Activated gamma-delta T cell treated with anti-CD3 and anti-CD28 coated beads, Interleukin-2, amount 50 U/mL, for 16 hours (primary cell): Measurements from ENCODE around the gene CFAP47.

Experiments
- DNase-seq: peaks from one replicate; pipeline ENCODE4 v3.0.0-alpha.2; 2020; ENCODE audit warnings: low read depth

CFAP47 gene

DNA sequence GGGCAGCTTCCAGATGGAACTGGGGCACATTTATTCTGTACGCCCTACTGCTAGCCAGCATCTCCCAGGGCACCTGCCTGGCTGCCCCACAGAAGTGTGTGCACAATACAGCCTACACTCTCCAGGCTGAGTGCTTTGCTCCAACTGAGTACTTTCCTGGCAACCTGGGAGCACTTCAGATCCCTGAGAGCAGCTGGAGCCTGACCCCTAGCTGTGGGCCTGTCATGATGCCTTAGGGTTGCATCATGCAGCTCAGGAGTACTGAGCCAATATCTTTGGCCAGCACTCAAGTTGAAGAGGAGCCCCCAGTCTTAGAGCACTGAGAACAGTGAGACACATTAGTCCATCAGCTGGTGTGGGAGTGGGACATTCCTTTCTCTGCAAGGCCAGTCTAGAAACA is 321.9 kb downstream of the CFAP47 start:
- DNase-seq = no peak

DNA sequence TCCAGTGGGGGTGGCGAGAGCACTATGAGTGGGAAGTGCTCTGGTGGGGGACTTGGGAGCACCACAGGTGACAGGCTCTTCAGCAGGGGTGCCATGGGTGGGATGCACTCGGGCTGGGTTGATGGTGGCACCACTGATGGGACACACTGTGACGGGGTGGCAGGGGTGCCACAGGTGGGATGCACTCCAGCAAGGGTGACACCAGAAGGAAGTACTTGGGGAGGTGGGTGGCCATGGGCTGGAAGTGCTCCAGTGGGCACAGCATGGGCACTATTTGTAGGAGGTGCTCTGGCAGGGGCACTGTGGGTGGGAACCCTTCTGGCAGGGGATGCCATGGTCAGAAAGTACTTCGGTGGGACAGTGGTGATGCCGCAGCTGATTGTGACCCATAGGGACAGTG is 346.6 kb downstream of the CFAP47 start:
- no peak for DNase-seq

DNA sequence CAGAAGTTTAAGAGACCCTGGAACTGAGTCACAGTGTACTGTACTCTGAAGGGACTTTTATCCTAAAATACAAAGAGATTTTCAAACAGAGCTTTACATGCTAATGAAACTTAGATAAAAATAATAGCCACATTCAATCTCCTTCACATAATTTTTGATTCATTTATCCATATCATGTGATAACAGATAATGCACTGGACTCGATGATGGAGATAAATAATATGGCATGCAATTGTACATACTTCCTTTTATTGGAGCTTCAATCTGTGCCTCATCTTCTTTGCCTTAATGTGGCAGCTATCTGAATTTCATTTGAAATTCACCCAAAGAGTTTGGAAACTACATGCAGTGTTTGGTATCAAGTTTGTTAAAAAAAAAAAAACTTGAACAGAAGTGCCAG is 390.6 kb downstream of the CFAP47 start:
- no peak for DNase-seq

DNA sequence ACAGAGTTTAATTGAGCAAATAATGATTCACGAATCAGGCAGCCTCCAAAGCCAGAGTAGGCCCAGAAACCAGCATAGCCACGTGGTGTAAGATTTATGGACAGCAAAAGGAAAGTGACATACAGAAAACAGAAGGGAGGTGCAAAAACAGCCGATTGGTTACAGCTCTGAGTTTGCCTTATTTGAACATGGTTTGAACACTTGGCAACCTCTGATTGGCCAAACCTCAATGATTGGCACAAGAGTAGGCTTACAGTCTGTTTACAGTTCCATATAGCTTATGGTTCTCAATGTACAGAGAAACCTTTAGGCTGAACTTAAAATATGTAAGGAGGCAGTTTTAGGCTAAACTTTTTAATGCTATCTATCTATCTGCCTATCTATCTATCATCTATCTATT is 394.8 kb downstream of the CFAP47 start:
- no peak for DNase-seq

DNA sequence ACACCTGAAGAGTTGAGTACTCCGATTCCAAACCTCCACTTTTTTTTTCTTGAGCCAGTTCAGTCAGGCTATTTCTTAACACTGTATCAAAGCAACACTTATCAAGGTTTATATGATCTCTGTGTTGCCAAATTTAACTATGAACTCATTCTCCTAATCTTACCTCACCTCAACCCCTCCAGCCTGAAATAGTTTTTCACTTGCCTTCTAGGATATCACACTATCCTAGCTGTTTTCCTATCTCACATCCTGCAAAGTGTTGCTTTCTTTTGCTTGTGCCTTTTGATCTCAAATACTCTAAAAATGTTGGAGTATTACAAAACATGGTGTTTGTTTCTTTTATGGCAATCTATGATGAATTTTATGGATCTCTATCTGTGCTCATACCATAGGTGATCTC is 415.0 kb downstream of the CFAP47 start:
- no peak for DNase-seq

DNA sequence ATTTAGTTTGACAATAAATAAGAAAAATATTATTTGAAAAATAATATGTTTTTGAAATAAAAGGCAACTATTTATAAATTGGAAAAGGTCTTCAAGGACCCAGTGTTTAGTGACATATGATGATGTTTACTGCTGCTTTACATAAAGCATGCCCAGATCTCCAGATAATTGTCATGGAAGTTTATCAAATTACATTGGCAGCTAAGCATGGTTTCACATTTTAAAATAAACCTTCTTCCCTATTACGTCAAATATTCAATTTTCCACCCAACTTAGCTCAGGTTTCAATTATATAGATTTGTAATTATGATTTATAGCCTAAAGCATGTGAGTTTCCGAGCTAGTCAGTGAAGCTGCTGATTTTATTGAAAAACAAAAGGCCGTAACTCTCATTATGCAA is 417.2 kb downstream of the CFAP47 start:
- no peak for DNase-seq

DNA sequence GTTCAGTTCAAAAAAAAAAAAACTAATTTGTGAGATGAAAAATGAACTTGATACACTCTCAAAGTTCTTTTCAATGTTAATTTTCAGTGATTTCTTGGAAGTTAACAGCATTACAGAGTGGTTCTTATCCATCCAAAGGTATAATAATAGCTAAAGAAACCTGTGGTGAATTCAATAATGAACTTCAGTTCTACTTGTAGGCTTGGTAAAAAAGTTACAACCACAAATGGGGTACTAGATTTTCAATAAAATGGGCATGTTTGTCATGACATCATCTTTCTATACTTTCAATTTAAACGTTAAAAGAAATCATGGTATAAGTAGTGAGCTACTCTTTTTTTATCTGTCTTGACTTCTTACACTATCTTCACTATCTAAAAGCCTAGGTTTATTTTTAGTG is 424.8 kb downstream of the CFAP47 start:
- no peak for DNase-seq

DNA sequence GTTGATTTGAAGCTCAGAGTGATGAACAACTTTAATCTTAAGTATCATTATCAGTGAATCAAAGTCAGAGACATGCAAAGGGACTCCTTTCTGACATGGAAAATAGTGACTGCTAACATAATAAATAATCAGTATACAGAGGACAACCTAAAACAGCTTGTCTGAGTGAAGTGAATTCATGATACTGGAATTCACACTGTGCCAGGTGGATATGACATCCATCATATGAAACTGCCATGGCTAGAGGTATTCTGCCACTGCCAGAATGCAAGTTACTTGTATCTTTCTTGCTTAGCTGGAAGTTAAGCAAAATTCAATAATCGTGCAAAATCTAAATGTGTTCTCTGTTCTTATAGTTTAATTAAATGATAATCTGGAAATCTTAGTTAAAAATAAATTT is 429.0 kb downstream of the CFAP47 start:
- DNase-seq = no peak

DNA sequence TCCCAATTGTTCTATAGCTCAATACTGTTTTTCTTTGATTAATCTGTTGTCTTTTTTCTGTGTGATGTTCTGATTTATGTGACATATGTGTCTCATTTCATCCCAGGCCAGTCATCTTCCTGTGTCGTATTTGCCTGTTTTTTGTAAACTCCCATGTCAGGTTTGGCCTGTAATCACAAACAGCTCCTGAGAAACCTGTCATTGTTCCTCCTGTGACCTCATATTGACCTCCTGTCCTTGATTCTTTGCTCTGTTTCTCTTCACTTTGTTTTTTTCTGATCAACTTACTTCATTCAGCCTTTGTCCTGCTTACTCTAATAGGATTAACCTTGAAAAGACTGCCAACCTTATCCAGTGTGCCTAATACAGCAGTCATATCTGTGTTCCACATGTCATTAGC is 438.3 kb downstream of the CFAP47 start:
- DNase-seq = no peak

DNA sequence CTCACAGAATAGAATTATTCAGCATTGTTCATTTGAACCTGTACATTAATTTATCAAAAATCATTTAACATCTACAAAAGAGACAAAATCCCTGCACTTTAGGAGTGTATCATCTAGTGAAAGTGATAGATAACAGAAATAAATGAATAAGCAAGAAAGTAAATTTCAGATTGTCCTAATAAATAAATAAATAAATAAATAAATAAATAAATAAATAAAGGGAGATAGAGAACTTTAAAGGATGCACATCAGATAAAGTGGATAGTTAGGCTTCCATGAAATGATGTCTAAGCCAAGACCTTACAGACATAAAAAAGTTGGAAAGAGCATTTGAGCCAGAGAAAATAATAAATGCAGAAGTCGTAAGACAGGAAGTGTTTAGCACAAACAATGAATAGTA is 444.7 kb downstream of the CFAP47 start:
- DNase-seq = no peak

DNA sequence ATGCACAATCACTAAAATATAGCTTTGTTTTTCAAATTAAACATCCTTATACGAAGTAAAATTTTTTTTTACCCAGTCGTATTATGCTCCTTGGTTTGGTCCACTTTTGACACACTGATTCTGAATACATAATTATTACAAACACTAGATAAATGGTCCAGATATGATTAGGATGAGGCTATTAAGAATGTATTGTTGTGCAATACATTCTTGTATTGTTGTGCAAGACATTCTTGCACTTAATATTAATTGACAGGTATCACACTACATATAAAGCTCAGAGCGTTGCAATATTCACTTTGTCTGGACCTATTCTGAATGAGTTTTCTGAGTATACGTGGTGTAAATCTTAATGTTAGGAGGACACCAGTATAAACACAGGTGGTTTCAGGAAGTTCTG is 464.0 kb downstream of the CFAP47 start:
- no peak for DNase-seq

DNA sequence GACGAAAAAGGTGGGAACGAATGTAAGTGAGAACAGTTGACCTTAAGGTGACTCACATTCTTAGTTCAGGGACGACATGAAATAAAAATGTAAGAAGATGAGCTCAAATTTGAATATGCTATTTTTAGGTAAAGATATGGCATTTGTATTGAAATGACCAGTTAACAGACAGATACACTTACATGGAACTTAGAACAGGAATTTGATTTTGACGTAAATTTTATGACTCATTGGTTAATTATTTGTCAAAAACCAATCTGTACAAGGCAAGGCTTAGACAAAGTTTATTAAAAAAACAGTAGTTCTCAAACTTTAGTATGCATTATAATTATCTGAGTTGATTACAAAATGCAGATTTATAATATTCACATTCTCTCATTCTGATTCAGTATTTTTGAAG is 469.4 kb downstream of the CFAP47 start:
- no peak for DNase-seq

DNA sequence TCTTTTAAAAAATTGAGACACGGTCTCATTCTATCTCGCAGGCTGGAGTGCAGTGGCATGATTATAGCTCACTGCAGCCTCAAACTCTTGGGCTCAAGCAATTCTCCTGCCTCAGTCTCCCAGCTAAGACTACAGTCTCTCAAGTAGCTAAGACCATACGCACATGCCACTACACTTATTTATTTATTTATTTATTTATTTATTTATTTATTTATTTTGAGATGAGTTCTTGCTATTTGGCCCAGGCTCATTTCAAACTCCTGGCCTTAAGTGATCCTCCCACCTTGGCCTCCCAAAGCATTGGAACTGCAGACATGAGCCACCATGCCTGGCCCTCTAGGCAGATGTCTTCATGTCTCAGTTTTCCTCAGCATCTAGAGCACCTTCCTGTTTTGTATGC is 482.2 kb downstream of the CFAP47 start:
- no peak for DNase-seq

DNA sequence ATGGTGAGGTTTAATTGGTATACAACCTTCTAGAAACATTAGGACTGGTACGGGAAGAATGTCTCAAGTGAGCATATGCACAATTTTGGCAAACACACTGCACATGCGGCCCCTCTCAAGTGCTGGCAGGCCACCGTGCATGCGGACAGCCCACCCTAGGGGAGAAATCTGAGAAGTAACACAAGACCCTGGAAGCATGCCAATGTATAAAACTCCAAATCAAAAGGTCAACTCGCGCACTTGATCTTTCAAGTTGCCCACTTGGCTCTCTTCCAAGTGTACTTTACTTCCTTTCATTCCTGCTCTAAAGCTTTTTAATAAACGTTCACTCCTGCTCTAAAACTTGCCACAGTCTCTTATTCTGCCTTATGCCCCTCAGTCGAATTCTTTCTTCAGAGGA is 488.3 kb downstream of the CFAP47 start:
- DNase-seq = no peak

DNA sequence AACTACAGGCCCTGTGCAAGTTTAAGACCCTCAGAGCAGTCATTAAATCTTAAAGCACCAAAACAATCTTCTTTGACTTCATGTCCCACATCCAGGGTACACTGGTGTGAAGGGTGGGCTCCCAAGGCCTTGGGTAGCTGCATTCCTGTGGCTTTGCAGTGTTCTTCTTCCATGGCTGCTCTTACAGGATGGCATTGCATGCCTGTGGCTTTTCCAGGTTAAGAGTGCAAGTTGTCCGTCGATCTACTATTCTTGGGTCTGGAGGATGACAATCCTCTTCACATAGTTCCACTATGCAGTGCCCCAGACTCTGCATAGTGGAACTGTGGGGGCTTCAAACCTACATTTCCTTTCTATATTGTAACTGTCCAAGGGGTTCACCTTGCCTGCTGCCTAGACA is 494.5 kb downstream of the CFAP47 start:
- no peak for DNase-seq

DNA sequence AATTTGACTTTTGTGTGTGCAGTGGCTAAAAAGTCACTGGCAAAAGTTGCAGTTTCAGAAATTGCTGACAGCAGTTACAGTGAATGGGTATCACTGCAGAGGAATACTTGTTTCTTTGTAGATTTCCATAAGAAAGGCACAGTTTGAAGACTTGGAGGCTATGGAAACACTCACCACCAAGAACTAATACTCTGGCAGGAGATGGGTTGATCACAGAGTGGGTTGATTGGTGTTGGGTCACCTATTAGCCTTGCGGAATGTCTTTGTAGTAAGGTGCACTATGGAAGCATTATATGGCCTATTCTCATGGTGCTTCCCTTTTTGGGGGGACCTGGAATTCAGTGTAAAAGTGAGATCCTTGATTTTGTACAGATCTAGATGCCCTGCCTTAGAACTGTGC is 502.8 kb downstream of the CFAP47 start:
- DNase-seq = no peak

DNA sequence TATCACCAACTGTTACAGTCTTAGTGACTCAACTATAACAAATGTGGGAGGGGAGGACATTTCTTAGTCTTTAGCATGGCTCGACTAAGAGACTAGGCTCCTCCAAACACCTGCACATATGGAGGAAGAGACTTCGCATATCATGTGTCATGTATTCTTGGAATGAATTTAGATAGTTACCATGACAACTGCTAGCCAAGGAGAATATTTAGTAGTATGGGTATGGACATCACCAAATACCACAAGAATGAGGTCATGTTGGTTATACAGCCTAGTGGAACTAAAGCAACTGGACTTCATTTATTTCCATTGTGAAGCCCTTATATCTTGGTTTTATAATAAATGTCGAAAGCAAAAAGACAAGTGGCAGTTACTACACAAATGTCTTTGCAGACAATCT is 512.3 kb downstream of the CFAP47 start:
- DNase-seq = no peak

DNA sequence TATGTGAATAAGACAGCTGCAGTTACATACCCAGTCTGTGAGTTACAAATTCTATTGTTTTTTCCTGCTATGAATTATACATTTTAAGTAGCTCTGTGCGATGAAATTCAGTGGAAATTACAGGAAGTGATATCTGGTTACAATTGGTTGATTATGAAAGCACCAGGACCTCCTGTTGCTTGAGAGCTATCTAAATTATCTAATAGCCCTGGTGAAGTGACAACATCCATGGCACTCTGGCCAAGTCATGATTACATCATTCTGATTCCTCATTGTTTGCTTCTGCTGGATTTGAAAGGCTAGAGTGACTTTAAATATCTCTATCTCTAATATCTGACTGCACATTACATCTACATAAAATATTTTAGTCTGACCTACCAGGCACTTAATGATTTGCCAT is 515.0 kb downstream of the CFAP47 start:
- DNase-seq = no peak
